ENCODE results near the gene SRRM3.

DNA sequence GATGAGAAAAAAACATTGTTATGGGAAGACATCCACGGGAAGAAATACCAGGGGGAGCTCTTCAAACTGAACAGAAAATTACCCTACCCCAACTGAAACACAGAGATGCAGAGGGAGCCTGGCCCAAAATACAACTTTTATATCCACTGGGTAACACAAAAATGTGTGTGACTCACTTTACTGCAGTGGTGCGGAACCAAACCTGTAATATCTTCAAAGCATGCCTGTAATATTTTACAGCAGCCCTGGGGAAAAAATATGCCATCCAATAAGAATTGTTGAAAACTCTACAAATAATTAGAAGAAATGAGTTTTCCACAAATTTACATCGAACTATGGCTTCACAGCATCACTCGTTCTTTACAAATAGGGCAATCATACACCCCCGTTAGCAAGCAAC is 49.8 kb upstream of the SRRM3 start:
- TF ChIP-seq POLR2A (IDR thresholded peaks at IDR 0.05; ENCODE audit: low read depth, low read length): no peak
- TF ChIP-seq POLR2AphosphoS5 (IDR thresholded peaks at IDR 0.05; ENCODE audit: low read depth, low read length): no peak
- TF ChIP-seq PAX5 (IDR thresholded peaks at IDR 0.05; ENCODE audit: insufficient read depth, low read length, severe bottlenecking): no peak
- TF ChIP-seq TAF1 (IDR thresholded peaks at IDR 0.05; ENCODE audit: low read depth, low read length): no peak
- TF ChIP-seq SPI1 (IDR thresholded peaks at IDR 0.05; ENCODE audit: low read depth, low read length): no peak
- TF ChIP-seq POU2F2 (IDR thresholded peaks at IDR 0.05; ENCODE audit: low read depth, low read length): no peak

All from GM12891 (cell line).